GM04503 (cell line): Measurements from ENCODE around the gene NEDD4.

Source experiments
- DNase-seq: peaks from one replicate; pipeline ENCODE4 v3.0.0-alpha.2; 2012; ENCODE audit warnings: low read depth

Gene NEDD4

DNA sequence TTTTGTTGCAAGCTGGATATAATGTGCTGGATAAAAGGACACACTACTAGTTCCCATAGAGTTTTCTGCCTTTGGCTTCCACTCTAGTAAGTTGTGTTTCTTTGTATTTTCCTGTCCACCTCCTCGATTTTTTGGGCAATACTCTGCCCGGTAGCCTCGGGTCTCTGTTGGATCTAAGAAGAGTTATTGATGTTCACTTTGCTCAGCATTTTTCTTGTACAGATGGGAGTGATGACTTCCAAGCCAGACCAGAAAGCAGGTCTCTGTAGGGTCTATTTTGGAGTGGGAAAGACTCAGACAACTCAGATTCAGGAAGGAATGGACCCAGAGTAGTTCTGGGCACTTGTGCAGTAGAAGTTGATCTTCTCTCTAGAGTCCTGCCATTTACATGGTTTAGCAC, 214.5 kb downstream of the NEDD4 start:
- no peak for DNase-seq
